Activated naive CD8-positive, alpha-beta T cell treated with anti-CD3 and anti-CD28 coated beads, Interleukin-2, amount 50 U/mL, for 24 hours (primary cell): Measurements from ENCODE around the gene HMGN3.
A peak's percentile ranks its signal among the peaks of the same experiment; 100 is the strongest.

Experiments used
- ATAC-seq: fragments of 150-1000 bp; cut with Tn5 transposase; one replicate; pipeline ENCODE4 v1.10.0; 2021
- DNase-seq: peaks from one replicate; pipeline ENCODE4 v3.0.0; 2021
- H3K27ac Mint-ChIP-seq: one replicate; pipeline ENCODE4 v1.8.0; 2021; ENCODE audit warnings: mild to moderate bottlenecking, mixed read lengths
- H3K27me3 Mint-ChIP-seq: one replicate; pipeline ENCODE4 v1.8.0; 2021; ENCODE audit warnings: mixed read lengths
- H3K36me3 Mint-ChIP-seq: one replicate; pipeline ENCODE4 v1.8.0; 2021; ENCODE audit warnings: low read depth, mixed read lengths
- H3K4me1 Mint-ChIP-seq: one replicate; pipeline ENCODE4 v1.8.0; 2021; ENCODE audit warnings: mixed read lengths
- H3K4me3 Mint-ChIP-seq: one replicate; pipeline ENCODE4 v1.8.0; 2021; ENCODE audit warnings: mild to moderate bottlenecking, moderate library complexity, mixed read lengths
- H3K9me3 Mint-ChIP-seq: one replicate; pipeline ENCODE4 v1.8.0; 2021; ENCODE audit warnings: mixed read lengths

The HMGN3 gene

DNA sequence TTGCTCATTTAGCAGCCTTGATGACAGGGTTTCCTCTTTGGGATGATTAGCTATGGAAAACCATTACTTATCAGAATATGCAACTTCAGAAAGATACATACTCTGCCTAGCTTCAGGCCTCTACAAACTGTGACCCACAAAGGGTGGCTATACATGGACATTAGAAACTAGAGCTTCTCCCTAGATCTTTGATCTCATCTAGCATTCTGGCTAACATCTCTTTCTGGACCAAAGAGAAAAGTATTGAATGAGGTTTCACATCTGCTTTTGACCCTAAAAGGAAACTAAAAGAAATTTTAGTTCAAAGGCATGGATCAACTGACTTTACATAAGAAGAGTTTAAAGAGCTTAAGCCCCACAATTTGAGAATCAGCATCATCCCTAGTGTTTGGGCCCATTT is 12.4 kb upstream of the HMGN3 start:
- no peaks in the 10 kb centered on the region for H3K27me3 Mint-ChIP-seq
- H3K27ac Mint-ChIP-seq, result no peak overlapping the region
- H3K9me3 Mint-ChIP-seq, result no peaks in the 10 kb centered on the region
- H3K4me3 Mint-ChIP-seq, result no peak overlapping the region
- H3K4me1 Mint-ChIP-seq, result no peaks in the 10 kb centered on the region
- DNase-seq (no peak), ATAC-seq (no peak)
- H3K36me3 Mint-ChIP-seq, result no peaks in the 10 kb centered on the region

DNA sequence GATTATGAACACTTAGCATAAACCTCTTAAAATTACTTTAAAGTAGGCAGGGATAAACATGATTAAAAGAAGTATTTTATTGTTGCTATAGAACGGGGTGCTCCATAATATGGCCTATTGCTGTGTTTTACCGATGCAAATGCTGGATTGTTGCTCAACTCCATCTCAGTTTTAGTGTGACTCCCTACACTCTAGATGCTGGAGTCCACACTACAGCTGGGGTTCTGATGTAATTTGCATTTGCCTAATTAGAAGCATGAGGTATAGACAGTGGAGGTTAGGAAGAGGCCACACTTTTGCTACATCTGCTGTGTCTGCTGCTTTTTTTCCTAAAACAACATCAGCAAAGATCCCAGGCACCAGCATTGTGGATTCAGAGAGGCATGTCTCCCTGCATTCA is 6.7 kb upstream of the HMGN3 start:
- Mint-ChIP-seq H3K4me1 (peaks cover 7% of the 10 kb centered on the region), H3K4me3 (no peak overlapping the region), H3K27ac (no peak overlapping the region), H3K9me3 (no peaks in the 10 kb centered on the region), H3K36me3 (no peaks in the 10 kb centered on the region), H3K27me3 (no peaks in the 10 kb centered on the region)
- no peak for ATAC-seq
- DNase-seq, result no peak

DNA sequence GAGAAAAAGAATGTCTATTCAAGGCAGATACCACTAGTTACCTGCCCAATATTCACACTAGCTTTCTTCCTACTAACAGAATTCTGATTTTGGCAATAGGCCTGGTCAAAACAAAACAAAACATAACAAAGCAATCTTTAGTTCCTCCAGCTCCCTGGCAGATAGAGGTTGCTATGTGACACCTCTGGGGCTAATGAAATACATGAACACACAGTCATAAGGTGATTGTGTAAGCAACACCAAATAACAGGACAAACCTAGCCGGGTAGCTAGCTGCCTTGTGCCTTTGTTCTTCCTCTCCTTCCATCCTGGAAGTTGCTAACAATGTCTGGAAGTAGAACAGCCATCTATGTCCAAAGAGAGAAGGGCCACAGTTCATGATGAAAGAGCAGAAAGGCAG is 6.0 kb upstream of the HMGN3 start:
- ATAC-seq (no peak), DNase-seq (no peak)
- Mint-ChIP-seq H3K4me1 (peaks cover 7% of the 10 kb centered on the region), H3K4me3 (no peak overlapping the region), H3K9me3 (no peaks in the 10 kb centered on the region), H3K36me3 (no peaks in the 10 kb centered on the region), H3K27me3 (no peaks in the 10 kb centered on the region), H3K27ac (no peak overlapping the region)

DNA sequence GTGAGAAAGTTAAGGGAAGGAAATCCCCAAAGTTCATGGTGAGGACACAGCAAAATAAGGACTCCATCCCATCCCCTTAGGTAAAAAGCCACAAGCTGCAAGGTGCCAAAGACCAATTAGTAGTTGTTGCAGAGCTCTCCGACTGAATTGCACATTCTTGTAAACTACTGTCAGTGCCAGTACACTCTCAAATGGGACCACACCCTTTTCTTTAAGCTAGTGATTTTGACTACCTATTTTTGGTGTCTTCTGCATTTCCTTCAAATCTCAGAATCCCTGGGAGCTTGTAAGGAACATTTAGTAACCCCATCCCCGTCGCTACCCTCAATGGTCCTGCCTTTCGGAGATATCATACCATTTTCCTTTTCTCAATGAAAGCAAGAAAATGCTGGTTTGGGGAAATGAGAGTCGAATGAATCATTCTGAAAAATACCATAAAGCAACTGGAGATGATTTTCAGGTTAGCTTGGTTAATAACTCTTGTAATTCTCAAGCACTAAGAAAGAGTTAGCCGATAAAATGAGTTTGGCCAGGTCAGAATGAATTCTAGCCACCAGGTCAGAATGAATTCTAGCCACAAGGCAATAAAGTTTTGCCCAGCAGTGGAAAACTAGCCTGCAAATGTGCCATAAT is 5.2 kb upstream of the HMGN3 start:
- no peak for ATAC-seq
- Mint-ChIP-seq H3K4me3 (no peak overlapping the region), H3K27me3 (no peaks in the 10 kb centered on the region), H3K4me1 (peaks cover 10% of the 10 kb centered on the region), H3K36me3 (no peaks in the 10 kb centered on the region), H3K9me3 (no peaks in the 10 kb centered on the region), H3K27ac (no peak overlapping the region)
- no peak for DNase-seq

DNA sequence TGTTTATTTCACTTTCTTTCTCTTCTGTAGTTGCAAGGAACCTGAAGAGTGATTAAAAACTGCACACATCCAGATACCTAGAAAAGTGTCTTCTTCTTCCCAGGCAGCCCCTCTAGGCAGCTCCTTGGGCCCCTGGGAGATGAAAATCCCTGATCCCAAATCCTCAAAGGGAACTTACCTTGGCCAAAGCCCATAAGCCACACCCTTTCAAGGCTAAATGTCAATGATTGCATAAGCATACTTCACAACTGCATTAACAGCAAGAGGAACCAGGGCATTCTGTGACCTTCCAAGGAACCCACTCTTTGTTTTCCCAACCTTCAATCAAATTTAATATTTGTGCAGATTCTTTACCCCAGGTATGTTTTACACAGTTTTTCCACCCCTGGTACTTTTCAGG is 4.4 kb upstream of the HMGN3 start:
- H3K36me3 Mint-ChIP-seq, result no peaks in the 10 kb centered on the region
- no peaks in the 10 kb centered on the region for H3K27me3 Mint-ChIP-seq
- ATAC-seq, result no peak
- peaks cover 12% of the 10 kb centered on the region for H3K4me1 Mint-ChIP-seq
- no peak overlapping the region for H3K4me3 Mint-ChIP-seq
- DNase-seq, result no peak
- no peaks in the 10 kb centered on the region for H3K9me3 Mint-ChIP-seq
- no peak overlapping the region for H3K27ac Mint-ChIP-seq

DNA sequence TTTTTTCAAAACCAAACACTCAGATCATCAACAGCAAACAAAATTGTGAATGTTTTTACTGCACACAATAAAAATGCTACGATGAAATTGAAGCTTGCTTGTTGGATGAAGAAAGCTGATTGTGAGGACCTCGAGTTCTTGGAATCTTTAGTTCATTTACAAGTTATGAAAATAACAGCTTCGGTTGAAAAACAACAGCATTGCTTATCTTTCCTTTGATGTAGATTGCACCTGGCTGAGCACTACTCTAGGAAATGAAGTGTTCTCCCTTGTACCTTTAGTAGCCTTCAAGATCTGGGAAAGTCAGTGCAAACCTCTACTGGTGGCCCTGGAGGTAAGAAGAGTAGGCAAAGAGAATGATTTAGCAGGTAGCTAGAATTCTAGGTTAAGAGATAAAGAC is 2.2 kb upstream of the HMGN3 start:
- no peaks in the 10 kb centered on the region for H3K27me3 Mint-ChIP-seq
- no peak for ATAC-seq
- DNase-seq, result no peak
- no peaks in the 10 kb centered on the region for H3K9me3 Mint-ChIP-seq
- peaks cover 24% of the 10 kb centered on the region for H3K4me1 Mint-ChIP-seq
- peaks cover 2% of the 10 kb centered on the region for H3K36me3 Mint-ChIP-seq
- H3K4me3 Mint-ChIP-seq, result no peak overlapping the region
- no peak overlapping the region for H3K27ac Mint-ChIP-seq

DNA sequence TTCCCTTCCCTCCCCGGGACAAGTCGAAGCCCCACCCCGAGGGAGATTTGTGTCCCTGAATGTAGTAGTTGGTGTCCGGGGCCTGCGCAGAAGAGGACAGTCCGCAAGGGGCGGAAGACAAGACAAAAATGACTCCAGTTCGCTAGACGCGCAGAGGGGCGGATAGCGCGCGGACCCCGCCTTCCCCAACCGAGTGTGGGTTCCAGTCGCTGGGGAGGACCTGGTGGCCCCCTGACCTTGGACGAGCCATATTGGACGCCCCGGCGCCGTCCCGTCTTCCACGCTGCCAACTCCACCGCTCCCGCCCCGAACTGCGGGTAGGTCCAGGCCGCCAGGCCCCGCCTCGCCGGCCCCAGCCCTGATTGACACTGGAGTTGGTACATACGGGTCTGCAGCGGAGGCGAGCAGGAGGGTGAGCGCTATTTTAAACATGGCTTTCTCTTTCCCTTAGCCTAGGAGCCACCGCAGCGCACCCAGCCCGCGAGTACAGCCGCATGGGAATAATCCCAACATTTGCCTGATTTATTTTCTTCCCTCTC is 802 bp downstream of the HMGN3 start:
- ATAC-seq, result peak; percentile 82
- H3K9me3 Mint-ChIP-seq, result no peaks in the 10 kb centered on the region
- DNase-seq, result peak; percentile 74
- peak overlapping the region; percentile 96 for H3K4me3 Mint-ChIP-seq
- H3K27ac Mint-ChIP-seq, result peak overlapping the region; percentile 88
- H3K27me3 Mint-ChIP-seq, result no peaks in the 10 kb centered on the region
- H3K4me1 Mint-ChIP-seq, result peaks cover 24% of the 10 kb centered on the region
- peaks cover 6% of the 10 kb centered on the region for H3K36me3 Mint-ChIP-seq

DNA sequence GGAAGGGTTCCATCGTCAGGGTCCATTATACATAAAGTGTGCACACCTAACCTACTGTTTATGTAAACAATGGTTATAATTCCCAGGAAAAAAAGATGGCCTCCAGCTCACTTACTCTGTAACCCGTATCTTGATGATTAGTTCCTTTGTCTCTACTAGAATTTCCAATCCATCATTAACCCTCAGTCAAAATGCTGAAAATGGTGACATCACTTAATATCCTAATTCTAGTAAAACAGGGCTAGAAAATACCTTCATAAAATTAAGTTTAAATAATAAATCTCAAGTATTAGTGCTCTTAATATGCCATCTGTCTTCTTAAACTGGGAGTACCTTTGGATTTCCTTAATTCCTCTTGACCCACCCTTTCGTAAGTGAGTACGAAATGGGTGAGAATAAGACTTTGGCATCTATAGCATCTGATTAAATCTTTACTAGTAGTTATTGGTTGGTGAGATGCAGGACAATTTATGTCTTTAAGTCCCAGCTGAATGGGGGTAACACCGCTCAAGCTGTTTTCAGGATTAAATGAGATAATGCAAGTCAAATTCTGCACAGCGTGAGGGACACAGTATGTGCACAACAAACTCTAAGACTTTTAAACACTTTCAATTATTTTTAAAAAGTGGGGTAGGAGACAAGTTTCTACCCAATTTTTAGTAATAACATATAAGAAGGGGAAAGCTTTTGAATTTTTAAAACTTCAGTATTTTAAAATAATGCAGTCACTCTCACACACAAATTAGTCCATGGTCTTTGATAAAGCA is 1.6 kb downstream of the HMGN3 start:
- H3K27ac Mint-ChIP-seq, result peak overlapping the region; percentile 88

DNA sequence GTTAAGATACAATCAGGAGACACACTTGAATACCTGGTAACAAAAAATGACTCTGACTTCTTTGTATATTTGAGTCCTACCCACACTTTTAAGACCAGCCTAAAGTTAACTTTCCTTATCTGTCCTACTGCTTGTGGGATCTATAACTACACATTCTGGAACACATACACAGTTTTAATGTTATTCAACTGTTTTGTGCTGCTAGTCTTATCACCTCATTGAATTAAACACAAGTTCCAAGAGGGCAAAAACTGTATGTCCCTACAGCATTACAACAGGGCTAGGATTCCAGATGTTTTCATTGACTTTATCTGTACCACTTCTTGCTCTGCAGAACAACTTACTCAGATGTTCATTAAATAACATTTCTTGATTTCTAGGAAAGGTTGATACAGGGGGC is 2.8 kb downstream of the HMGN3 start:
- Mint-ChIP-seq H3K36me3 (peaks cover 9% of the 10 kb centered on the region), H3K9me3 (no peaks in the 10 kb centered on the region), H3K27ac (no peak overlapping the region), H3K4me3 (peak overlapping the region; percentile 3), H3K4me1 (peaks cover 24% of the 10 kb centered on the region), H3K27me3 (no peaks in the 10 kb centered on the region)
- DNase-seq, result no peak
- ATAC-seq, result no peak

More for the DNA sequence above, 1.6 kb downstream of the HMGN3 start:
- Mint-ChIP-seq H3K4me1 (peaks cover 24% of the 10 kb centered on the region), H3K36me3 (peaks cover 9% of the 10 kb centered on the region), H3K9me3 (no peaks in the 10 kb centered on the region), H3K4me3 (peak overlapping the region; percentile 96), H3K27me3 (no peaks in the 10 kb centered on the region)
- DNase-seq, result no peak
- no peak for ATAC-seq

DNA sequence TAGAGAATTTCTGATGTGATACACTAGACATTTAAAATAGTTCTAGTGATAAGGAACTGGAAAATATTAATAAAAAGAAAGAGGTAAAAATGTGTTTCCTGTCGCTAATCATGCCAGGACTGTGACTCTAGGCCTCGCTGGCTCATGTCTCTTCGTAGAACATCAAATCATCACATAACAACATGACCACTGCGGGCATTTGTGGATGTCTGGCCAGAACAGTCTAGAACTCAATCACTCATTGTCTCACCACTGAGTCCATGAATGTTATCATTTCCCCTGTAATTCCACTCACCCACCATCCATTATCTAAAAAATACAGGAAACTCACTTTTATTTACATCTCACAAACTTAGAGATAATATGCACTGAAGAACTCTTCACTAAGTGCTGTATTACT is 3.4 kb downstream of the HMGN3 start:
- no peak for DNase-seq
- Mint-ChIP-seq H3K36me3 (peaks cover 9% of the 10 kb centered on the region), H3K27ac (no peak overlapping the region), H3K4me1 (peaks cover 24% of the 10 kb centered on the region), H3K9me3 (no peaks in the 10 kb centered on the region), H3K27me3 (no peaks in the 10 kb centered on the region), H3K4me3 (no peak overlapping the region)
- no peak for ATAC-seq

DNA sequence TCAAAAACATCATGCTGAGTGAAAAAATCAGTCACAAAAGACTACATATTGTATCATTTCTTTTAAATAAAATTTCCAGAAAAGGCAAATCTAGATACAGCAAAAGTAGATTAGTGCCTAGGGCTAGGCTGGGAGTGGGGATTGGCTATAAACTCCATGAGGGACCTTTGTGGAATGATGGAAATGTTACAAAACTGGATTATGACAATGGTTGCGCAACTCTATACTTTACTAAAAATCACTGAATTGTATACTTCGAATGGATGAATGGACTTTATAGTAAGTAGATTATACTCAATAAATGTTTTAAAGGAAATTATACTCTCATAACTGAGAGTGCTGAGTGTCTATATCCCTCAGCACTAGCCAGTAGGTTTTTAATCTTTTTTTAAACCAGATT is 4.3 kb downstream of the HMGN3 start:
- Mint-ChIP-seq H3K27me3 (no peaks in the 10 kb centered on the region), H3K4me3 (no peak overlapping the region), H3K36me3 (peaks cover 9% of the 10 kb centered on the region), H3K4me1 (peaks cover 24% of the 10 kb centered on the region), H3K9me3 (no peaks in the 10 kb centered on the region), H3K27ac (no peak overlapping the region)
- DNase-seq (no peak), ATAC-seq (no peak)

DNA sequence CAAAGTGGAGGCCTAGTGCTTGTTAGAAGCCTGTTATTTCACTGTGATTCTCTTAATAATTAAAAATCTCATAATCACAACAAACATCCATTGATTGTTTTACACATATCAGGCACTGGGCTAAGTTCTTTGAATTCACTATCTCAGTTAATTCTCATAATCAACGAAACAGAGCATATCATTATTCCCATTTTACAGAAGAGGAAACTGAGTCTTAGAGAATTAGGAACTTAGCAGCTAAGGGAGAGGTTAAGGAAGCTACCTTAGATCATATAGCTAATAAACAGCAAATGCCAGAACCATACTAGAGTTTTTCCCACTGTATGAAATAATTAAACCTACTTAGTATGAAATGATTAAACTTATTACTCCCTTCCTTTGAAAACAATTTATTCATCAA is 7.0 kb downstream of the HMGN3 start:
- no peak for ATAC-seq
- peaks cover 12% of the 10 kb centered on the region for H3K36me3 Mint-ChIP-seq
- DNase-seq, result no peak

DNA sequence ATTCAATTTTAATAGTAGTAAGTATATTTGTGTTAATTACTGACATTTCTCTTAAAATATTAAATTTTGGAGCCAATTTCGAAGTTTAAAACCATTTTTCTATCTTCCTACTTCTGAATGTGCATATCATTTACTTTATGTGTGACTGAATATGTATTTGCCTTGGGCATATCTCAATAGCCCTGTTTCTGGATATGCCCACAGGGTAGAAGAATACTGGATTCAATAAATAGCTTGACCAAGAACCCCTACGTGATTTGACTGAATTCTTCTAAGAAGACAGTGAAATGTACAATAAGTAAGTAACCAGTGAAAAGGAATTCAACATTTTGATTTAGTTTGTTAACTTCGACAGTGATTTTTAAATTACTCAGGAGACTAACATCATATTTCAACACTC is 7.8 kb downstream of the HMGN3 start:
- DNase-seq (no peak), ATAC-seq (no peak)
- no peak overlapping the region for H3K27ac Mint-ChIP-seq

More for the DNA sequence above, 7.0 kb downstream of the HMGN3 start:
- Mint-ChIP-seq H3K27me3 (no peaks in the 10 kb centered on the region), H3K4me3 (no peak overlapping the region), H3K4me1 (peaks cover 13% of the 10 kb centered on the region), H3K9me3 (no peaks in the 10 kb centered on the region), H3K27ac (no peak overlapping the region)

DNA sequence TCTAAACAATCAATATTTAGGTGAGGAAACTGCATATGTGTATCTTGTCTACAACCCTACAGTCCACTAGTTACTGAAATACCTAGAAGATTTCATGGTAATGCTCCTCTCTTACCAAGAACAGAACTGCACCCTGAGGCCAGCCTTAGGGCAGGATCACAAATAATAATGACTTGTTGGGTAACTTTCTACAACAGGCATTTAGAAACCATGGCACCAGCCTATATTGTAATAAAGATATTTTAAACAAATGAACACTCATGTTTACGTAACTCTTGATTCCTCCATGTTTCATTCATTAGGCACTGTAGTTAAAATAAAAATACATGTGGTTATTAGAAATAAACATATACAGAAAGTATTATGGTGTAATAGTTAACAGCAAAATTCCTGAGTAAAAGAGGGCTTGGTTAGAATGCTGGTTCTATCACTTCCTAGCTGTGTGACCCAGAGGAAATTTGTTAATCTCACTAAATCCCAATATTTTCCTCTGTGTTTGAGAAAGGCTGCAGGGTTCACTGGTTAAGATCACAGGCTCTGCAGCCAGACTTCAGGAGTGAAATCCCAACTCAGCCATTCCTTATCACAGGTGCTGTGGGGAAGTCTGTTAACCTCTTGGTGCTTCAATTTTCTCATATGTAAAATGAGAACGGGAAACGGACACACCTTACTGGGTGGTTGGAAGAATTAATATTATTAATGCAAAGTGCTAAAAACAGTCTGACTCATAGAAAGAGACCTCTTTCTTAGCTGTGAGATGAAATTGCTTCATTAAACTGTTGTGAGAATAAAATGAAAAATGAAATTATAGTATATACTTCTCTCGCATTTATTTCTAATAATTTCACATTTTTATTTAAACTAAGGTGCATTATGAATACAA is 8.5 kb downstream of the HMGN3 start:
- Mint-ChIP-seq H3K4me3 (no peak overlapping the region), H3K27me3 (no peaks in the 10 kb centered on the region), H3K36me3 (peaks cover 12% of the 10 kb centered on the region), H3K4me1 (no peaks in the 10 kb centered on the region), H3K9me3 (no peaks in the 10 kb centered on the region), H3K27ac (no peak overlapping the region)
- DNase-seq (no peak), ATAC-seq (no peak)

More for the DNA sequence above, 7.8 kb downstream of the HMGN3 start:
- Mint-ChIP-seq H3K4me1 (peaks cover 7% of the 10 kb centered on the region), H3K9me3 (no peaks in the 10 kb centered on the region), H3K36me3 (peaks cover 10% of the 10 kb centered on the region), H3K27me3 (no peaks in the 10 kb centered on the region), H3K4me3 (no peak overlapping the region)
